Ramos (cell line): Measurements from ENCODE around the gene TLE4.

Experiments used
- in situ Hi-C: fragments of 300-500 bp; cut with MboI; formaldehyde crosslinking; loops from one replicate; pipeline ENCODE4 v1.14.3; 2022; ENCODE audit warnings: low sequenced_read_pairs; ENCODE audit not compliant: unreplicated experiment

TLE4 gene

DNA sequence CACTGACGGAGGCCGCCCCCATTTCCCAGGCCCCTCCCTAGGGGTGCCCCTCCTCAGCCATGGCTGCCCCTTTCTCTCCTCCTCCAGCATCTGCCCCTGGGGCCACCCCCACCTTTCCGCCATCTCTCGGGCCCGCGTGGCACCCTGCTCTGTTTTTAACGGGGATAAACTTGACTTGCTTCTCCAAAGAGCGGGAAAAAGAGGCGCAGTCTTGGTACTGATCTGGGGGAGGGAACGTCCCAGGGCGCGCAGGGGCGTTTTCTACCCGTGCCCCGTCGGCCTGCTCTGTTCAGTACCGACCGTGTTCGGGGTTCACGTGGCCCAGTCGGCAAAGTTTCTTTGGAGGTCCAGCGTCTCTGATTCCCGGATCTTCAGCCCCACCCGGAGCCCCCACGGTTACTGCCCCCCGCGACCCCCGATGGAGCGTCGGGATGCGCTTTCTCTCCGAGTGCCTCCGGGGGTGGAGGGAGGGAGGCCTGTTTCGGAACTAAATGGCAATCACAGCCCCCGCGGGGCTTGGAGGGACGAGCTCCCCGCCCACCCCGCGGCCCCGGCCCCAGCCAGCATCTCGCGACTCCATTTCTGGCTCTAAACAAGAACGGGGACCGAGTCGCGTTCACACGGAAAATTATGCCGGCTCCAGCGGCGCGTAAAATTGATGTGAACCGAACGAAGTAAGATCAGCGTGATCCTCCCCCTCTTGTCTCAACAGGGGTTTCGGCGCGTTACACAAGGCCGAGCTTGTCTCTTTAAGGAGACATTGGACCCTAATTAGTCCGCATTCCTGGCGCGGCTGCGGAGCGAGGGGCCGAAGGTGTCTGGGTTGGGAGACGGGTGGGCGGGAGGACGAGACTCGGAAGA is 1.1 kb upstream of the TLE4 start:
- in situ Hi-C loops = no loop called here

DNA sequence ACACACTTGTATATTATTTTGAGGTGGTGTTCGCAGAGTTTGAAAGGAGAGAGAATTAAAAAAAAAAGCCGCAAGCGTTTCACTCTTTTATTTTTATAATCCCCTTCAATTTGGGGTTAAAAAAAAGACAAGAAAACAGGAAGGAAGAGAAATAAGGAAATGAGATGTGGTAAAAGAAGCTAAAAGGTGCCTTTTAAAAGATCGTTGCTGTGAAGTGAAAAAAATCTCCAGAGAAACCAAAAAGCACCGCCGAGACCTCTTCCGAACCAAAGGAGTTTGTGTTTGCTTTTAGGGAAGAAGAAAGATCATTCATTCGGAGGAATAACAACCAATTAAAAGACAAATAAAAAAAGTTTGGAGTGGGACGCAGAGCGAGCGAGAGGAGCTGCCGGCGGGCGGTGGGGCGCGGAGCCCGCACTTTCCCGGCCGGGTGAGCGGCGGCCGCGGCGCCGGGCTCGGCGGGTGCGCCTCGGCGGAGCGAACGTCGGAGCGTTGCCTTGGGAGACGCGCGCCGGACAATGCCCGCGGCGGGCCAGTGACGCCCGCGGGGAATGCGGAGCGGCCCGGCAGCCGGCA is 355 bp downstream of the TLE4 start:
- in situ Hi-C loops = no loop called here

DNA sequence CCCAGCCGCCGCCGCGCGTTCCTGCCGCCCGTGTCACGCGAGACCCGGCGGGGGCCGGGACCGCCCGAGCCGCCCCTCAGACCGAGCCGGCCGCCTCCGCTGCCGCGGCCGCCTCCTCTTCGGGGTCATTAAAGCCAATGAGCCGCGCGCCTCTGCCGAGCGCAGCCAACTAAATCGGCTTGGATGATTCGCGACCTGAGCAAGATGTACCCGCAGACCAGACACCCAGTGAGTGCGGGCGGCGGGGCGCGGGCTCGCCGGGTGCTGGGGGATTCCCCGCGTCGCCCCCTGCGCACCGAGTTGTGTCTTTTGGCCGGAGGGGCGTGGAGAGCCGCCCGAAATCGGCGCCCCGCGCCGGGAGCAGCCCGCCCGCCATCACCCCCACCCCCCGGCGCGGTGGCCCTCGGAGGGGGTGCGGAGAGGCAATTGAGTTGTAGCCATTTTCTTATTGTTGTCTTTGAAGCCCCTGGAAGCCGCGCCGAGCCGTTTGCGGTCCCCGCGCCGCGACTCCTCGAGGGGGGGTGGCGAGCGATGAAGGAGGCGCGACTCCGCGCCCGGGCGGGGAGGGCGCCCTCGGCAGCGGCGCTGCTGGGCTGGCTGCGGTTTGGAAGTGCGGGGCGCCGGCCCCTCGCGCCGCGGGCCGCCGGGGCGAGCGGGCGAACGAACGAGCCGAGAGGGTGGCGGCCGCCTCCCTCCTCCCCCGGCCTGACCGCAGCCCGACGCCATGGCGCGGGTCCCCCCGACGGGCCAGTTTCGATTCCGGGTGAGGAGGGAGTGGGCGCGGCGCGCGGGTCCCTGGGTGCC is 1.0 kb downstream of the TLE4 start:
- in situ Hi-C loops = no loop called here

DNA sequence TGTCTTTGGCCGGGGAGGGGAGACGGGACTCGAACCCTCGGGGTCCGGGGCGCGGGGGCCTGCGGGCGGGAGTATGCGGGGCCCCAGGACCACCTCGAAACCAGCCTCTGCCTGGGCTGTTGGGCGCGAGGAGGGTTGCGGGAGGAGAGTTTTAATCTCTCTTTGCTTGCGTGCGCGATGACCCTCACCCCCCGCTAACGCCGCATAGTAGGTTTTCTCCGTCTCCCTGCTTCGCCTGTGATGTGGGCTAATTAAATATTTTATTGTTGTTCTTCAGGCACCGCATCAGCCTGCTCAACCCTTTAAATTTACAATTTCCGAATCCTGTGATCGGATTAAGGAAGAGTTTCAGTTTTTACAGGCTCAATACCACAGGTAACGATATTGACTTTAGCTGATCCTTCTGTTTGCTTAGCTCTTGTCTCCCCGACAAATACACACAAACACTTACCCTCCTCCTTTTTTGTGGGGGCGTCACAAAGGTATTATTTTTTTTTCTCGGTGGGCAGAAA is 1.7 kb downstream of the TLE4 start:
- in situ Hi-C loops = no loop called here

DNA sequence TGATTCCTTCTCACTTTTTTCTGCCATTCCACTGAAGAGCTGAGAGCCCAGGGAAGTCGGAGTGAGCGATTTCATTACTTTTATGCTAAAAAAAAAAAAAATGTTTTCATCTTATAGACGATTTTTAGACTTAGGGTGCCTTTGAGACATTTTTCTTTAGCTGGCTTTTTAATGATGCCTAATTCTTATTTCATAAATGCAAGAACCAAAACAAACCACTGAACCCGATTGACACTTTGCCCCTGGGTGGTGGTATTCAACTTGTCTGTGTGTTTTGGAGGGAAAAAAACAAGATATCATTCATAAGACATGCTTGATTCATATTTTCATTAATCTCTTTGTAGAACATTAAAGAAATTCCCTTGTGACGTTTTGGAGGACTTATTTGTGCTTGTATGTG is 2.4 kb downstream of the TLE4 start:
- in situ Hi-C loops = no loop called here

DNA sequence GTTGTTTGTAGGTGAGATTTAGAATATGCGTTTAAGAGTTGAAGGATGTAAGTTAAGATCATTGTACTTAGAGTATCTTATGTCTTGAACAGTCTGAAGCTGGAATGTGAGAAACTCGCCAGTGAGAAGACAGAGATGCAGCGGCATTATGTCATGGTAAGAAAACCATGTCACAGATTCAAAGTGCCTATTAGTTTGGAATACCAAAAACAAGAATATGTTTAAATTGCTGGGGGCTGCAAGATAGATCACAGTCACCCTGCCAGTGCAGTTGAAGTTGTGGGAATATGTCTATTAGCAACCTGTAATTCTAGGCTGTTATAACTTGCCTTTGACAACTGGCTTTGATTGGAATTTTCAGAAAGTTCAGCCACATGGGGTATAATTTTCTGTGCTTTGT is 3.0 kb downstream of the TLE4 start:
- in situ Hi-C loops = no loop called here

DNA sequence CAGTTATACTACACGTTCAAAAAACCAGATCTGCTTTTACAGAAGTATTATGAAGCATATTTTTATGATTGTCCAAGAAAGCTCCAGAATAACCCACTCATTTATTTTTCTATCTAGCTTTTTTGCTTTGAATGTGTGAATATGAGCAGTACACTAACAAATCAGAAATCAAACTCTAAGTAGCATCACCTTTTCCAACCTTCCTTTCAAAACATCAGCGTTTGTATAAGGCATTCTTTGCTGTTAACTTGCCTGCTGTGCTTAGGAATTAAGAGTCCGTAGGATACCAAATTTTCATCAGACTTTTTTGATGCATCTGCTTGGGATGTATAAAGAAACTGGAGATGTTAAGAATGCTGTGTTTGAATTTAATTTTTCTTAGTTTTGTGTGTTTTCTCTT is 3.8 kb downstream of the TLE4 start:
- in situ Hi-C loops = no loop called here

DNA sequence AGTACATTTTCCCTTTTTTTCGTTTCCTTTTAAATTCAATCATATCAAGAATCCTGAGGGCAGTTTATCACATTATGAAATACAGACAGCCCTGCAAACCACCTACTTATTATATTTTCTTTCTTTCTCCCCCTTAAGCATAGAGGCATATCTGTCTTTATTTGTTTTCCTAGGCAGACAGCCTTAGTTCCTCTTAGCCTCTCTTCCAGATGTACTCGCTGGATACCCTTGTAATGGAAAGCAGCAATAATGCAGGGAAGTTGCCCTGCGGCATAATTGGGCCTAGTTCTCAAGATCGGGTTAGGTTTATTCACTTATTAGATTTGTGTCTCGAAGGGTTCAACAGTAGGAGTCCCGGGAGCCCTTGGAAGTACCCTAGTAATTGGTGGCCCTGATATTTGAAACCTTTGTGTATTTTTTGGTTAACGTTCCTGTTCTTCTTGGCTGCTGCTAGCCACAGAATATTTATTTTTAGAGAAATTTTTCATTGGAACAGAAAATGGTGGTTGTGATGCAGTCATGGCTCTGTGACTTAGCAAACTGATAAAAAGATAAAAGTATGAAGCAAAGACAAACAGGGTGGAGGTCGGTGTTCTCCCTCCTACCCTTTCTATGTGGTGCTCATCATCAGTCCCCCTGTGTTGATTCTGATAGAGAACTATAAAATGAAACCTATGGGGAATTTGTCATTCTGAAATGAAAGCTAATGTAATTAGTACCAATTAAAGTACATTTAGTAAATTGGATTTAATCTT is 6.4 kb downstream of the TLE4 start:
- in situ Hi-C loops = no loop called here

DNA sequence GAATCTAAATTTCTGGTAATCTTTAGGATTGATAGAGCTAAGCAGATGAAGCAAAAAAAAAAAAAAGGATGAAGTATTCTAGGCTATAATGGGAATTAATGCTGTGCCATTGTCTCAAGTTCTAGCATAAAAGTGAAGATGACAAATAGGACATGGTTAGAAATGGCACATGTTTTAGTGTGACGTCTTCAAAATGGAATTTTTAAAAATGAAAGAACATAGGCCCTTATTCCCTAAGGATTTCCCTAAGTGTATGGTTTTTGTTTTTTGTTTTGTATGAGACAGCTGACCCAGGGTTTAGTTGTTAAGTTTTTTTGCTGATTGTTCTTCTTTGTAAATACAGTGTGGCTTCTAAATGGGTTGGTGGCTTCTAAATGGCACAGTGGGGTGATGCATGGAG is 7.1 kb downstream of the TLE4 start:
- in situ Hi-C loops = no loop called here

DNA sequence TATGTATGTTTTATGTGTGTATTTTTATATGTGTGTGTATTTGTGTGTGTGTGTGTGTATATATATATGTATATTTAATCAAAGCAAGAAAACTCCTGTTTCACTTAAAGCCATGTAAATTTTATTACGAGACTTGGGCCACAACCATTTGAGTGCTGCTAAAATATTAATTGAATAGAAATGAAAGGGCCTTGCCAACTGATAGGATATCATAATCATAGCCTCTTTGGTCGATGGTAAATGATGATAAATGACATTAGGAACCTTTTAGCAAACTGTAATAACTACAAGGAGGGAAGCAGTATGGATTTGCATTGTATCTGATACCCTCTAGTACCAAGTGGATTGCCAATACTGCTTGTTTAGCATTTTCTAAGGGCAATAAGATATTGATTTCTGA is 7.9 kb downstream of the TLE4 start:
- in situ Hi-C loops = no loop called here

DNA sequence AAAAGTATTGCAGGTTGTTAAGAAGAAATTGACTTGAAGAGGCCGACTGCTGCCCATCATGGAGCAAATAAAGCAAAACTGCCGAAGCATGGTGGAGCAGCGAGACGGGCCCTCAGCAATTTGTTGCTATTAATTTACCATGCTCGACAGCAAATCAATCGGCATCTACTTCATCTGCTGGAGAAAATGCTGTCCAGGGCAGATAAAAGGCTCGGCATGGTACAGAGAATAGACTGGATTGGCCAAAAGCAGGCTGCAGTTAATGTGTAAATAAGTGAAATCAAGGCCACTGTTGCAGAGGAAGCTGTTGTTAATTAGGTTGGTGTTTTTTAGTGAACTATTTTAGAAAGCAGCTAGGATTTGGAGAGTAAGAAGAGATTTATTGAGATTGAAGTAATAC is 8.3 kb downstream of the TLE4 start:
- in situ Hi-C loops = no loop called here

DNA sequence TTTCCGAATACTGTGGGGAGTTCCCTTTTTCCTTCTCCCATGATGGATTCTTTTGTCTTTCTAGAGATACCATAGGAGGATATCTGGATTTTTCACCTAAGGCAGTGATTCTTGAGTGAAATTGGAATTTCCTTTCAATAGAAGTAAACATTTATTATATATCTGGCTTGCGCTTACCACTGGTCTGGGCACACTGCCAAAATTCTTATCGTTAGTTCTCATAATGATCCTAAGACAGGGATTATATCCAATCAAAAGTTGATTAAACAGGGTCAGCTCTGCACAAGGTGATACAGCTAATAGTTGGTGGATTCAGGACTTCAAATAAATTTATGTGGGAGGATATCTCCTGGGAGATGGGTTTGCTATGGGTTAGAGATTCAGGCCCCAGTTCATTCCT is 9.6 kb downstream of the TLE4 start:
- in situ Hi-C loops = no loop called here

DNA sequence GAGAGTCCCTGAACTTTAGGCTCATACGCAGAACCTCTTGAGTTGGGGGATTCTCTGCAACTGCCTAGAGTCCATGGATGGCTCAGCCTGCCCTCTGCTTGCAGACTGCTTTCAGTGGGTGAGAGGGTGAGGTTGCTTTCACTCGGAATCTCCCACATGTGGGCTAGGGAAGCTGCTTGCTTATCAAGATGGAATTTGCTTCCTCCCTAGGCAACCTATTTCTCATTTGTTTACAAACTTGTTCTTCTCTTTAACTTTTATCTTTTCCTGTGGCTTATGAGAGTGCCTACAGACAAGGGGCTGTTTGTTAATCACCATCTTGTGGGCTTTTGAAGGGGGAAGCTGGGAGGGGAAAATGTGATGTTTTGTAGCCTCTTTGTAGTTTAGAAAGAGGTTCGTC is 10.0 kb downstream of the TLE4 start:
- in situ Hi-C loops = no loop called here

DNA sequence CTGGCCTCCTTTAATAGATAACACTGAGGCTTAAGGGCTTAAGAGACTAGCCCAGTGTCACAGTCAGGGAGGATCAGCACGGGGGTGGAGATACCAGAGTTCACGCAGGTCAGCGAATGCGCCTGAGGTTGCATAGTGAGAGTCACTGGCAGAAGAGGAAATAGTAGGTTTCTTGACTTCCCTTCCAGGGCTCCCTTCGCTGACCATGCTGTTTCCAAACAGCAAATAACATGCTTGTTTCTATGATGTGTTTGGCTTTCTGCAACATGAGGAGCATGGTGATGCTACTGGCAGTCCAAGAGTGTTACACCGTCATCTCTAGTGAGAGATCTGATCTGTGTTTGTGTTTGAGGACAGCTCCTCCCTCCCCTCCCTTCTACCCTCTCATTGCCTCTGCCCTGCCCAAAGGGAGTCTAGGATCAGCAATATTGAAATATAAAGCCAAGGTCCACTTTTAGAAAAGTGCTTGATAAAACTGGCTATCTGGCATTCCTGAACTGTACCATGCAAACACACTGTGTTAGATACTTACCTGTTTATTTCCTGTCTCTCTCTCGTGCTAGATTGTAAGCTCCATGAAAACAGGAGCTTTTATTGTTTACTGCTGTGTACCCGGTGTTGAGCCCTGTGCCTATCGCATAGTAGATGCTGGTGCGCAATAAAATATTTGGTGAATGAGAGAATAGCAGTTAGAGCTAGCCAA is 12.3 kb downstream of the TLE4 start:
- in situ Hi-C loops = no loop called here

DNA sequence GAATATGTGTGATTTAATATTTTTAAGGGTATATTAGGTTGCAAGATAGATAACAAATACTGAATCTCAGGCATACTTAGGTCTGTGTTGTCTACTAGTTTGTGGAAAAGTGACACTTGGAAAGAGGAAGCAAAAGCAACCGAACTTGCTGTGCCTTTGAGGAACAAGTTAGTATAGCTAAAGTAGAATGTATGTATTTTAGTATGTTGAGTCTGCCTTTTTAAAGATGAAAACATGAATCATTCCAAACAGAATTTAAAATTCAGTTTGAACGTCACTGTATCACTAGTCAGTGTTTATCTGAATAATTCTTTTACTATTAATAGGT is 12.9 kb downstream of the TLE4 start:
- in situ Hi-C loops = no loop called here

DNA sequence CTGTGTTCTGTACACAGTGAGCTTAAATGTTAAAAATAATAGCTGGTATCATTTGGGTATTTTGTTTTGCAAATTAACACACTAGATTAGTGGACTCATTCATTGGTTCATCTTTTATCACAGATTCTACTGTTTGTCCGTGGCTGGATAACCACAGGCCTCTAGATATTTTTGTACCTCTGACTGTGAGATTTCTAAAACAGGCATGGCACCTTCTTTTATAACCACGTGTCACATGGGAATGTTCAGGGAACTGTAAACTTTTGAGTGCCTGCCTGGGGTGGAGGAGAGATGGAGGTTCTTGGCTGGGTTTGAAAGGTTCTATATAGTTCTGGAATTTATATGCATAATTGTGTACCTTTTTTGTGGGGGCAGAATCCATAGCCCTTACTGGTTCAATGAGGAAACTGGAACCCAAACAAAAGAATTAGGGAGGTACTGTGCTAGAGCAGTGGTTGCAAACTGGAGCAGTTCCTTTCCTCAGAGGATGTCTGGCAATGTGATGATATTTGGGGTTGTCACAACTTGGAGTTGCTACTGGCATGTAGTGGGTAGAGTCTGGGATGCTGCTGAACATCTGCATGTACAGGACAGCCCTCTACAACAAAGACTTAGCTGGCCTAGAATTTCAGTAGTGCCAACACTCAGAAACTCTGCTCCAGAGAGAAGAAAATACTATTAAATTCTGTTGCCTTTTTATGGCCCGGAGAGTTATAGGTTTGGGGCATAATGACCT is 16.9 kb downstream of the TLE4 start:
- in situ Hi-C loops = no loop called here

DNA sequence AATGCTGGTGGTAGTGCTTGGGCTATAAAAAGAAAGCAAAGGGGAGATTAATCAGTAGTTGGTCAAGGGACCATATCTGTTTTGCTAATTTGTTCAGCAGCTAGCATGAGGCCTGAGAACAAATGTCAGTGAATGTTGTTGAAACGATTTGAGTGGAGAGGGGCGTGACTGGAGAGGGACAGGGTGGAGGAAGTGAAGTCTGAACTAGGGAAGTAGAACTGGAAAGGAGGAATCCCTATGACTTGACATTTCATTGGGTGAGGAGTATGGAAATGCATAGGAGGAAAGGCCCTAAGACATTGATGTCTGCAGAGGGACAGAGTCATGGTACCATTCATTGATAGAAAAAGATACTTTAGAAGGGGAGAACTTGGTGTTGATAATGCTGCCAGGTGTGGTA is 19.7 kb downstream of the TLE4 start:
- in situ Hi-C loops = no loop called here

DNA sequence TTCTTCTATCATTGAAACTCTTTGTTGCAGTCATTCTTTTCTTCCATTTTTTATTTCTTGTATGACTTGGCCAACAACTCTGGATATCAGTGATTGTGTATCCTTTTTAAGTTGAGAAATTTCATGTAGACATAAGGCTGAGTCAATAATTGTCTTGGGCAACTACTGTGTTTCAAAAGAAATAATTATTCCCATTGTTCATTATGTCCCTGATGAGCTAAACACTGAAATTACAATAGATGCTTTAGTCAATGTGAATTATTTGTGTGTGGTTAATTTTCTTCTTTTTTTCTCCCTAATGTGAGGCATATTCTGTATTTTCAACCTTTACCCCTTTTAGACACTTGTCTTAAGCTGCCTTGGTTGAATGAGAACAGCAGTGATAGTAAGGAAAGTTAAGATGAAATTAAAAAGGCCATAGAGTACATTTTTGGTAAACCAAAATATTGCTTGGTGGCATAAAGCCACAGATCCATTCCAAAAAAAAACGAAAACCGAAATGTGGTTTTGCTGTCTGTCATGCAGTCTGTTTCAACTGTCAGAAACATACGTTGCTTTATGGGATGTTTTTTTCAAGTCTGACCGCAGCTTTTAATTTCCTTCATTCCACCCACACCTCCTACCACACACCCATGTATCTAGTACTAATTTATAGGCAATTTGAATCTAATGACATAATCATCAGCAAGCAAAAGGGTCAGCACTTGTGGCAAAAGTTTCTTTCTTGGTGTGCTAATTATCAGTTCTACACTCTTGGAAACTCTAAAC is 21.1 kb downstream of the TLE4 start:
- in situ Hi-C loops = no loop called here
